Fibroblast of lung (primary cell): ENCODE data around the gene CCSER2. TPM values are rescaled to one million over a fixed set of nuclear protein-coding genes. Genes with fewer than 3 reads are reported as not detected.
A peak's percentile ranks its signal among the peaks of the same experiment; 100 is the strongest.

Experiments
- DNase-seq, 2 donors: peaks; one replicate each; pipeline versions ENCODE4 v3.0.0 to v3.0.0-alpha.2; 2010; ENCODE audit warnings: low read depth in 2 of 2
- H2AFZ ChIP-seq: 2 replicates; pipeline ENCODE4 v1.5.1; 2012; ENCODE audit warnings: low read length, control low read depth, inconsistent platforms
- H3K27ac ChIP-seq: 2 replicates; pipeline ENCODE4 v1.5.1; 2011; ENCODE audit warnings: low read length, control low read depth; ENCODE audit not compliant: insufficient read depth
- H3K27me3 ChIP-seq: 2 replicates; pipeline ENCODE4 v1.5.1; 2011; ENCODE audit warnings: mild to moderate bottlenecking, low read length; ENCODE audit not compliant: control insufficient read depth, insufficient read depth
- H3K36me3 ChIP-seq: 2 replicates; pipeline ENCODE4 v1.5.1; 2011; ENCODE audit warnings: low read length; ENCODE audit not compliant: control insufficient read depth, insufficient read depth
- H3K4me1 ChIP-seq: 2 replicates; pipeline ENCODE4 v1.5.1; 2011; ENCODE audit warnings: low read length; ENCODE audit not compliant: control insufficient read depth, insufficient read depth; ENCODE audit errors: extremely low read depth
- H3K4me2 ChIP-seq: 2 replicates; pipeline ENCODE4 v1.5.1; 2011; ENCODE audit warnings: low read length, control low read depth; ENCODE audit not compliant: insufficient read depth; ENCODE audit errors: extremely low read depth
- H3K4me3 ChIP-seq, 4 experiments: fragments of 200-600 bp in 1 of 4; sonication (generic) in 1 of 4; replicated peaks in 1 of 4; 2 replicates each; pipeline ENCODE4 v1.5.1; 2011 to 2016; ENCODE audit warnings: low read length in 4 of 4, low read depth in 3 of 4, mild to moderate bottlenecking in 3 of 4, control low read depth in 2 of 4, inconsistent platforms in 1 of 4, mixed read lengths in 1 of 4; ENCODE audit not compliant: insufficient read depth in 1 of 4; ENCODE audit errors: control extremely low read depth in 1 of 4
- H3K79me2 ChIP-seq: 2 replicates; pipeline ENCODE4 v1.5.1; 2012; ENCODE audit warnings: mild to moderate bottlenecking, low read length, inconsistent platforms; ENCODE audit not compliant: control insufficient read depth, insufficient read depth
- H3K9ac ChIP-seq: 2 replicates; pipeline ENCODE4 v1.5.1; 2011; ENCODE audit warnings: mild to moderate bottlenecking, low read length, control low read depth; ENCODE audit not compliant: insufficient read depth
- H3K9me3 ChIP-seq: 2 replicates; pipeline ENCODE4 v1.5.1; 2012; ENCODE audit warnings: low read depth, low read length; ENCODE audit not compliant: control insufficient read depth, insufficient read depth
- H4K20me1 ChIP-seq: 2 replicates; pipeline ENCODE4 v1.5.1; 2011; ENCODE audit warnings: low read length; ENCODE audit not compliant: control insufficient read depth, insufficient read depth; ENCODE audit errors: extremely low read depth
- CTCF ChIP-seq, 2 donors: IDR thresholded peaks in 1 of 2; conservative IDR thresholded peaks in 1 of 2; 1 replicate in 1 of 2; 2 replicates in 1 of 2; pipeline ENCODE4 v1.5.1; 2011 to 2012; ENCODE audit warnings: low read length in 2 of 2, control low read depth in 1 of 2, inconsistent platforms in 1 of 2, low read depth in 1 of 2, mild to moderate bottlenecking in 1 of 2
- EZH2 ChIP-seq: IDR thresholded peaks from 2 replicates; pipeline ENCODE4 v1.5.1; 2012; ENCODE audit warnings: low read length, control low read depth, mild to moderate bottlenecking; ENCODE audit errors: missing control alignments
- polyA plus RNA-seq, 2 donors: library from polyadenylated mRNA; depleted of rRNA in 1 of 2; stranded (reverse) in 1 of 2; unstranded in 1 of 2; fragments of >200 nt; gene quantifications; 2 replicates each; pipeline ENCODE4 v1.2.1, GENCODE V29; 2011 to 2012; ENCODE audit warnings: missing spikeins in 1 of 2
- total RNA-seq: library from RNA; depleted of rRNA; stranded (reverse); fragments of >200 nt; gene quantifications from 2 replicates; pipeline ENCODE4 v1.2.1, GENCODE V29; 2014

CCSER2 gene
- total and polyA plus RNA-seq, 2 donors (not counting 1 experiment from before 2014, with no cell fraction given), result 28.2 to 65.4 TPM

GRCh38 chr10:84388148-84388547, 59.8 kb downstream of the CCSER2 start:
- Histone ChIP-seq H3K36me3 (no peaks in the 10 kb centered on the region), H2AFZ (no peak overlapping the region), H3K4me3 (no peak overlapping the region), H3K27me3 (no peaks in the 10 kb centered on the region), H4K20me1 (no peaks in the 10 kb centered on the region), H3K4me1 (no peaks in the 10 kb centered on the region), H3K9ac (no peak overlapping the region), H3K4me2 (no peak overlapping the region), H3K79me2 (no peaks in the 10 kb centered on the region), H3K9me3 (no peaks in the 10 kb centered on the region), H3K27ac (no peak overlapping the region)
- no peak for TF ChIP-seq CTCF (conservative IDR thresholded peaks at IDR 0.05 in 1 of 2, IDR thresholded peaks at IDR 0.05 in 1 of 2; ENCODE audit: low read depth in 1 of 2, low read length in 2 of 2)
- TF ChIP-seq EZH2, result no peak
- no peak for DNase-seq

DNA sequence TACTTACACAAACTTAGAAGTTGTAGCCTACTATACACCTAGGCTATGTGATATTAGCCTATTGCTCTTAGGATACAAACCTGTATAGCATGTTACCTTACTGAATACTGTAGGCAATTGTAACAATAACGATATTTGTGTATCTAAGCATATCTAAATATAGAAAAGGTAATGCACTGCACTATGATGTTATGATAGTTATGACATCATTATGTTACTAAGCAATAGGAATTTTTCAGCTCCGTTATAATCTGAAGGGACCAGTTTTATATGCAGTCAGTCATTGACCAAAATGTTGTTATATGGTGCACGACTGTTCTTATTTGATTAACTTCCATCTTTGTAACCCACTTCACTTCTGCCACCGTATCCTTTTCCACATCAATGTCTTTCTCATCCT, 62.0 kb downstream of the CCSER2 start:
- Histone ChIP-seq H3K9me3 (no peaks in the 10 kb centered on the region), H3K4me2 (no peak overlapping the region), H3K27me3 (no peaks in the 10 kb centered on the region), H2AFZ (no peak overlapping the region), H3K4me1 (no peaks in the 10 kb centered on the region), H3K79me2 (no peaks in the 10 kb centered on the region), H3K27ac (no peak overlapping the region), H3K36me3 (no peaks in the 10 kb centered on the region), H3K9ac (no peak overlapping the region), H3K4me3 (no peak overlapping the region), H4K20me1 (no peaks in the 10 kb centered on the region)
- TF ChIP-seq CTCF (conservative IDR thresholded peaks at IDR 0.05 in 1 of 2, IDR thresholded peaks at IDR 0.05 in 1 of 2; ENCODE audit: low read depth in 1 of 2, low read length in 2 of 2) (no peak), EZH2 (no peak)
- DNase-seq, result no peak

DNA sequence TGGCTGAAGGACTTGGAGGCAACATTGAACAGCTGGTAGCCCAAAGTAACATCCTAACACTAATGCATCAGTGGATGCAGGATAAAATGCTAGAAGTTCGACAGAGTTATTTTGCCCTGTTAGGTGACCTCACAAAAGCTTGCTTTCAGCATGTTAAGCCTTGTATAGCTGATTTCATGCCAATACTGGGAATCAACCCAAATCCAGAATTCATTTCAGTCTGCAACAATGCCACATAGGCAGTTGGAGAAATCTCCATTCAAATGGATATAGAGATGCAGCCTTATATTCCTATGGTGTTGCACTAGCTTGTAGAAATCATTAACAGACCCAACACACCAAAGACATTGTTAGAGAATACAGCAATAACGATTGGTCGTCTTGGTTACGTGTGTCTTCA, 62.9 kb downstream of the CCSER2 start:
- Histone ChIP-seq H3K27ac (no peak overlapping the region), H3K4me2 (no peak overlapping the region), H3K4me1 (no peaks in the 10 kb centered on the region), H3K36me3 (no peaks in the 10 kb centered on the region), H4K20me1 (no peaks in the 10 kb centered on the region), H3K27me3 (no peaks in the 10 kb centered on the region), H3K9ac (no peak overlapping the region), H3K9me3 (no peaks in the 10 kb centered on the region), H3K79me2 (no peaks in the 10 kb centered on the region), H3K4me3 (no peak overlapping the region), H2AFZ (no peak overlapping the region)
- DNase-seq, result peak; percentile 22 to 32
- no peak for TF ChIP-seq EZH2
- no peak for TF ChIP-seq CTCF (conservative IDR thresholded peaks at IDR 0.05 in 1 of 2, IDR thresholded peaks at IDR 0.05 in 1 of 2; ENCODE audit: low read depth in 1 of 2, low read length in 2 of 2)
